ENCODE measurements around the gene CASP9.

Gene CASP9

DNA sequence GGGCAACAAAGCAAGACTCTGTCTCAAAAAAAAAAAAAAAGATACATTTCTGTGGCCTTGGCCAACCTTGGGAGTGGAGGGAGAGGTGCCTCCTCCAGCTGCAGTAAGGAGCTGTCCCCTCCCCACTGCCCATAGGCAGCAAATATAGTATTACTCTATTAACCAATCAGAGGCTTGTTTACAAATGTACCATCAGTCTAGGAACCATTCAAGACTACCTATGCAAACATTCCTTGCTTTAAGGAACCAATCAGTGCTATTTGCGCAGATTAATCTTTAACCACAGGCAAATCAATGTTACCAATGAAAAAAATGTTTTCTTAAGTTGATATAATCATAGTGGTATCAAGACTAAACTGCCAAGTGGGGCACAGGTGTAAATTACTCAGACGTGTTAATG lies 66.4 kb downstream of the CASP9 start:
- H3K4me3 ChIP-seq (ENCODE audit: low read depth, low read length), result no peak overlapping the region
- TF ChIP-seq, protein P1, sequence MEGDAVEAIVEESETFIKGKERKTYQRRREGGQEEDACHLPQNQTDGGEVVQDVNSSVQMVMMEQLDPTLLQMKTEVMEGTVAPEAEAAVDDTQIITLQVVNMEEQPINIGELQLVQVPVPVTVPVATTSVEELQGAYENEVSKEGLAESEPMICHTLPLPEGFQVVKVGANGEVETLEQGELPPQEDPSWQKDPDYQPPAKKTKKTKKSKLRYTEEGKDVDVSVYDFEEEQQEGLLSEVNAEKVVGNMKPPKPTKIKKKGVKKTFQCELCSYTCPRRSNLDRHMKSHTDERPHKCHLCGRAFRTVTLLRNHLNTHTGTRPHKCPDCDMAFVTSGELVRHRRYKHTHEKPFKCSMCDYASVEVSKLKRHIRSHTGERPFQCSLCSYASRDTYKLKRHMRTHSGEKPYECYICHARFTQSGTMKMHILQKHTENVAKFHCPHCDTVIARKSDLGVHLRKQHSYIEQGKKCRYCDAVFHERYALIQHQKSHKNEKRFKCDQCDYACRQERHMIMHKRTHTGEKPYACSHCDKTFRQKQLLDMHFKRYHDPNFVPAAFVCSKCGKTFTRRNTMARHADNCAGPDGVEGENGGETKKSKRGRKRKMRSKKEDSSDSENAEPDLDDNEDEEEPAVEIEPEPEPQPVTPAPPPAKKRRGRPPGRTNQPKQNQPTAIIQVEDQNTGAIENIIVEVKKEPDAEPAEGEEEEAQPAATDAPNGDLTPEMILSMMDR (IDR thresholded peaks at IDR 0.05; ENCODE audit: low read depth, low read length), result no peak

DNA sequence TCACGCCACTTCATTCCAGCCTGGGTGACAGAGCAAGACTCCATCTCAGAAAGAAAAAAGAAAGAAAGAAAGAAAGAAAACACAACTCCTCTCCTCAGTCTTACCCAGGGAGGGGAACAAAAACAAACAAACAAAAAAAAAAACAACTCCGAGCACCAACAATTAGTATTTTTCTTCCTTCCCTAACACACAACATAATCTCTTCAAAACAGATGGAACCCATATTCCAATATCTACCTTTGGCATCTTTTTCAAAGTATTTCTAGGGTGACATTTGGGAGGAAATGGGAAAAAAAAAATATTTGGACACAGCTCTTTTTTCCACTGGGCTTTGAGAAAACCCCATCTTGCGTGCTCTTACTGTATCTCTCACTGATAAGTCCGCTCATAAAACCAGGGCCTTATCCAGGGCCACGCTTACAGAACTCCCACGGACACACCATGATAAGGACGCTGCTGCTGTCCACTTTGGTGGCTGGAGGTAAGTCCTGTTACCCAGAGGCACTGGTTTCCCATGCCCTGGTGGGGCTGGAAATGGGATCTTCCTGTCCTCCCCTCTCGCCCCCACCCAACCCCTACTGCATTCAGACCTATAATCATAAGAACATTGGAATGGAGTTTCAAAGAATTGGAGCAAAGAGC lies 67.6 kb downstream of the CASP9 start, which contains the start of gene CELA2A:
Gene CELA2A, plus strand, starts transcription at position 420 of the 642 bp plus-strand sequence. Its CDS starts 22 bp downstream, at position 442.
- H3K4me3 ChIP-seq (ENCODE audit: low read depth, low read length), result no peak within 1 kb of the TSS
- TF ChIP-seq, protein P1 (IDR thresholded peaks at IDR 0.05; ENCODE audit: low read depth, low read length), result no peak

DNA sequence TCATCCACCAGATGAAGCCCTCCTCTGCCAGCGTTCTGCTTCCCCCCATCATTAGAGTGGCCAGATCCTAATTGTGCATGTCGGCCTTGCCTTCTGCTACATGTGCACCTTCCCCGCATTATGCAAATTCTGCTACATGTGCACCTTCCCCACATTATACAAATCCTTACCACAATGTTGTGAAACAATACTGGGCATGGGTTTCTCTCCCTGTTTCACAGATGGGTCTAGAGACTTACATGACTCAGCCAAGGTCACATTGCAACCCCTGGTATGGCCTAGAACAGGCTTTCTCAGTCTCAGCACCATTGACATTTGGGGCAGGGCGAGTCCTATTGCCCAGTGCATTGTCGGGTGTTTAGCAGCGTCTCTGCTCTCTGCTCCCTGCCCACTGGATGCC lies 68.5 kb downstream of the CASP9 start:
- no peak overlapping the region for H3K4me3 ChIP-seq (ENCODE audit: low read depth, low read length)
- TF ChIP-seq, protein P1 (IDR thresholded peaks at IDR 0.05; ENCODE audit: low read depth, low read length), result no peak

DNA sequence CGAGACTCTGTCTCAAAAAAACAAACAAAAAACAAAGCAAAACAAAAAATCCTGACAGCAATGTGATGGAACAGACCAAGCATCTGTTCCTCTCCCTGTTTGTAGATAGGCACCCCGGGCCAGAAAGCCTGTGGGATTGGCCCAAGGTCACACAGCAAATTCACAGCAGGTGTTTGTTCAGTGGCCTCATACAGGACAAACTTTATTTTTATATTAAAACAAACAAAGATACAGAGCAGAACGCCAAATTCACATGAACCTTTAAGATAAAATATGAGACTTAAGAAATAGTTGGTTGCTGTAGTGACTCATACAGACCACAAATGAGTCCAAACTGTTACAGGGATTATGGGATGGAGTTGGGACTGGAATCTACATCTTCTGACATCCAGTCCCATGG lies 69.8 kb downstream of the CASP9 start:
- TF ChIP-seq, protein P1 (IDR thresholded peaks at IDR 0.05; ENCODE audit: low read depth, low read length), result no peak
- no peak overlapping the region for H3K4me3 ChIP-seq (ENCODE audit: low read depth, low read length)

DNA sequence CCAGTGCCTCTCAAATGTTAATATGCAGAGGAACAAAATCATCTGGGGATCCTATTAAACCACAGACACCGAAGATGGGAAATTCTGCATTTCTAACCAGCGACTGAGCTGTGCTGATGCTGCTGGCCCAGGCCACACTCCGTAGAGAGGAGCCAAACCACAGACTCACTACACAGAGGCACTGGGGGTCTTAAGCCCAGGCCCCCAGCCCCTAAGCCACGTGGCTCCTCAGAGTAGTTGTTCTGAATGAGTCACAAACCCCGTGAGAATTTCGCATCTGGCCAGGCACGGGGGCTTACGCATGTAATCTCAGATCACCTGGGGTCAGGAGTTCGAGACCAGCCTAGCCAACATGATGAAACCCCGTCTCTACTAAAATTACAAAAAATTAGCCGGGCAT lies 70.3 kb downstream of the CASP9 start:
- no peak overlapping the region for H3K4me3 ChIP-seq (ENCODE audit: low read depth, low read length)
- TF ChIP-seq, protein P1 (IDR thresholded peaks at IDR 0.05; ENCODE audit: low read depth, low read length), result no peak

DNA sequence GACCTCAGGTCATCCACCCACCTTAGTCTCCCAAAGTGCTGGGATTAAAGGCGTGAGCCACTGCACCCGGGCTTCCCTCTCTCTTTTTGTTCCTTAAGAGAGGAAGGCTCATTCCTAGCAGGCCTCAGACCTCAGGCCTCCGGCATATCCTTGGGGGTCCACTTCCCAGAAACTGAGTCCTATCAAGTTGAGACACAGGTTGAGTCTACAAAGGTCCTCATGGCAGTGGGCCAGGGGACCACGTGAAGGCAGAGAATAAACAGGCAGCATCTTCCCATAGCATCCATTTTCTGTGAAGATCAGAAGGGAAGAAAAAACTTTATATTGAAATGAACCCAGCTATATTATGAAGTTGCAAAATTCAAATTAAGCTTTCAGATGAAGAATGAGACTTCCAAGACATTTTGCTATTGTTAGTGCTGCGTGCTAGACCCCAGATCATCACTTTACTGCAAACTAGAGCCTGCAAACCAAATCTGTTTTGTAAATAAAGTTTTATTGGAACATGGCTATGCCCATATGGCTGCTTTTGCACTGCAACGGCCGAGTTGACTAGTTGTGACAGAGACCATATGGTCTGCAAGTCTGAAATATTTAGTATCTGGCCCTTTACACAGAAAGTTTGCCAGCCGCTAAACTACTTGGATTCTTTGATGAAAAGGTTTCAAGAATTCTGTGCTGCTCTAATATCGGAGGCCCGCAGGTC lies 71.0 kb downstream of the CASP9 start:
- no peak overlapping the region for H3K4me3 ChIP-seq (ENCODE audit: low read depth, low read length)
- TF ChIP-seq, protein P1 (IDR thresholded peaks at IDR 0.05; ENCODE audit: low read depth, low read length), result no peak

DNA sequence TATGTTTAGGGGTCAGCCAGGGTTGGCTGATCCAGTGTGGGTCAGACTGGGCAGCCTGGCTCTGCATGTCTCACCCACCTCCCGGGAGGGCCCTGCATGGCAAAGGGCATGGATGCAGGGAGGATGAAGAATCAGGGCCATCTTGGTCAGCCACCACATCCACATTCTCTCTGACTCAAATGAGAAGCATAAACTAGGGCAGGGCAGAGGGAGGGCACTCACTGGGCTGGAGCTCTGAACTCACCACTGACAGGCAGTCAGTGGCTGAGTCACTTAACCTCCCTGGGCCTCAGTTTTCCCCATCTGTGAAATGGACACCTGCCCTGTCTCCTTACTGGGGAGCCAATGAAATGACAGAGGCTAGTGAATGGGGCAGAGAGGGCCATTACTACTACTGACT lies 71.8 kb downstream of the CASP9 start:
- TF ChIP-seq, protein P1 (IDR thresholded peaks at IDR 0.05; ENCODE audit: low read depth, low read length), result no peak
- H3K4me3 ChIP-seq (ENCODE audit: low read depth, low read length), result no peak overlapping the region

Measured in WI38 (cell line).